Gastroesophageal sphincter (tissue), 3 donors: ENCODE data around the gene ROCK2.

ENCODE experiments used
- EP300 ChIP-seq: sonication (generic); formaldehyde crosslinking; IDR thresholded peaks from one replicate; pipeline ENCODE4 v1.6.1; 2017; ENCODE audit warnings: antibody characterized with exemption, mild to moderate bottlenecking
- POLR2A ChIP-seq, 2 donors: fragments of 450-650 bp; IDR thresholded peaks; one replicate each; pipeline ENCODE4 v1.6.1; 2017; ENCODE audit warnings: antibody characterized with exemption in 2 of 2, mild to moderate bottlenecking in 2 of 2, moderate library complexity in 1 of 2
- POLR2AphosphoS5 ChIP-seq: sonication (generic); formaldehyde crosslinking; IDR thresholded peaks from one replicate; pipeline ENCODE4 v1.6.1; 2017; ENCODE audit warnings: antibody characterized with exemption
- TF ChIP-seq, protein P1 (sequence below), 4 experiments: fragments of 200-600 bp in 2 of 4; fragments of 450-650 bp in 2 of 4; sonication (generic) in 1 of 4; IDR thresholded peaks; one replicate each; pipeline ENCODE4 v1.5.1; 2017 to 2019; ENCODE audit warnings: antibody characterized with exemption in 4 of 4, mild to moderate bottlenecking in 2 of 4, moderate library complexity in 2 of 4

DNA sequence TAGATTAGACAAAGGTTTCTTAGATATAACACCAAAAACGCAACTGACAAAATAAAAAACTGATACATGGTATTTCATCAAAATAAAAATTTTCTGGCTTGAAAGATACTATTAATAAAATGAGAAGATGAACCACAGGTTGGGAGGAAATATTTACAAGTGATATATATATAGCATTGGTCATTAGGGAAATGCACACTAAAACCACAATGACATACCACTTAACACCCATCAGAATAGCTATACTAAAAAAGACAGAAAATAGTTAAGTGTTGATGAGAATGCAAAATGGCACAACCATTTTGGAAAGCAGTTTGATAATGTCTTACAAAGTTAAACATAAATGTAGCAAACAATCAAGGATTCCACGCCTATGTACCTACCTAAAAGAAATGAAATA lies 105.3 kb downstream of the ROCK2 start:
- TF ChIP-seq, protein P1, sequence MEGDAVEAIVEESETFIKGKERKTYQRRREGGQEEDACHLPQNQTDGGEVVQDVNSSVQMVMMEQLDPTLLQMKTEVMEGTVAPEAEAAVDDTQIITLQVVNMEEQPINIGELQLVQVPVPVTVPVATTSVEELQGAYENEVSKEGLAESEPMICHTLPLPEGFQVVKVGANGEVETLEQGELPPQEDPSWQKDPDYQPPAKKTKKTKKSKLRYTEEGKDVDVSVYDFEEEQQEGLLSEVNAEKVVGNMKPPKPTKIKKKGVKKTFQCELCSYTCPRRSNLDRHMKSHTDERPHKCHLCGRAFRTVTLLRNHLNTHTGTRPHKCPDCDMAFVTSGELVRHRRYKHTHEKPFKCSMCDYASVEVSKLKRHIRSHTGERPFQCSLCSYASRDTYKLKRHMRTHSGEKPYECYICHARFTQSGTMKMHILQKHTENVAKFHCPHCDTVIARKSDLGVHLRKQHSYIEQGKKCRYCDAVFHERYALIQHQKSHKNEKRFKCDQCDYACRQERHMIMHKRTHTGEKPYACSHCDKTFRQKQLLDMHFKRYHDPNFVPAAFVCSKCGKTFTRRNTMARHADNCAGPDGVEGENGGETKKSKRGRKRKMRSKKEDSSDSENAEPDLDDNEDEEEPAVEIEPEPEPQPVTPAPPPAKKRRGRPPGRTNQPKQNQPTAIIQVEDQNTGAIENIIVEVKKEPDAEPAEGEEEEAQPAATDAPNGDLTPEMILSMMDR (IDR thresholded peaks at IDR 0.05): no peak
- TF ChIP-seq EP300 (no peak), POLR2A (IDR thresholded peaks at IDR 0.05) (no peak), POLR2AphosphoS5 (no peak)
